ENCODE results near the gene TWF1. TPM values are rescaled to one million over a fixed set of nuclear protein-coding genes. Genes with fewer than 3 reads are reported as not detected.
"Not testable (repeated sequence)": the region's sequence is repeated elsewhere in the genome, so short reads cannot be mapped to it uniquely, and the experiment has no call there.

TWF1 gene
- total RNA-seq, 5 donors from 2014 or later (not counting 1 experiment from before 2014, with no cell fraction given), result 23.4 to 53.3 (median 29.4) TPM

DNA sequence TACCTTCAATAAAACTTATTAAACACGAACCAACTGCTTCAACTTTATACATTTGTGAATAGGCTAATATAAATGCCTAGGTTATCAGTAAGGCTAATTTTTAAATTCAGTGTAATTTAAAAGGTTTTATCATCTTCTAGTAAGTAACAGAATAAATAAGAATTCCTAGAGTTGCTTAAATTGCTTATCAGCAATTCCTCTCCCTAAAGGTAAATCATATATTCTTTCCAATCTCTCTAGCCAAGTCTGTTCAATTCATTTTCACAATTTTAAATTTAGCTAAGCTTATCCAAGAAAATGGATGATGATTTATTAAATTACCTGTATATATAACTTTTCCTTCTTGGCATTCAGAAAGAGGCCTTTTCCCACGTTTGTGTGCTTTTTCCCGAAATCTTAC is 52.1 kb downstream of the TWF1 start:
- CTCF ChIA-PET, result no interaction called here
- peaks cover 51% of the 10 kb centered on the region for H3K36me3 Mint-ChIP-seq
- Histone ChIP-seq H3K27ac (ENCODE audit: low read length) (no peak overlapping the region), H3K4me3 (ENCODE audit: control insufficient read depth in 1 of 2, extremely low read depth in 1 of 2, low read length in 1 of 2) (no peak overlapping the region), H3K9me3 (peaks cover 11% of the 10 kb centered on the region), H3K36me3 (ENCODE audit: control insufficient read depth in 2 of 2, extremely low read depth in 1 of 2, insufficient read depth in 1 of 2, low read length in 1 of 2) (peaks cover 0 to 4% of the 10 kb centered on the region in 2 donors), H3K4me1 (ENCODE audit: control insufficient read depth in 1 of 2, extremely low read depth in 1 of 2, insufficient read depth in 2 of 2, low read length in 2 of 2) (peaks cover 9 to 10% of the 10 kb centered on the region in 2 experiments), H3K27me3 (replicated peaks in 1 of 2; ENCODE audit: control insufficient read depth in 2 of 2, extremely low read depth in 1 of 2, insufficient read depth in 2 of 2, low read length in 1 of 2) (no peaks in the 10 kb centered on the region)
- POLR2A ChIA-PET, result no interaction called here
- 100% methylated on average over 2 of the region's 3 CpGs for WGBS (ENCODE audit: insufficient coverage)
- no peak for ATAC-seq (replicated peaks in 1 of 4)
- no peaks in the 10 kb centered on the region for H3K27me3 Mint-ChIP-seq
- H3K9me3 Mint-ChIP-seq, result peaks cover 0 to 5% (median 0%) of the 10 kb centered on the region in 3 donors
- peaks cover 62 to 69% (median 65%) of the 10 kb centered on the region in 3 donors for H3K4me1 Mint-ChIP-seq
- DNase-seq, result no peak
- H3K4me3 Mint-ChIP-seq, result no peak overlapping the region
- H3K27ac Mint-ChIP-seq, result no peak overlapping the region

- CTCF ChIA-PET; DNase-seq; H3K27ac Mint-ChIP-seq; H3K27me3 ChIP-seq (replicated peaks in 1 of 2; ENCODE audit: control insufficient read depth in 2 of 2, extremely low read depth in 1 of 2, insufficient read depth in 2 of 2, low read length in 1 of 2); H3K9me3 Mint-ChIP-seq; H3K4me1 ChIP-seq (ENCODE audit: control insufficient read depth in 1 of 2, extremely low read depth in 1 of 2, insufficient read depth in 2 of 2, low read length in 2 of 2); H3K27me3 Mint-ChIP-seq; H3K4me3 ChIP-seq (ENCODE audit: control insufficient read depth in 1 of 2, extremely low read depth in 1 of 2, low read length in 1 of 2); POLR2A ChIA-PET; H3K27ac ChIP-seq (ENCODE audit: low read length); H3K36me3 ChIP-seq (ENCODE audit: control insufficient read depth in 2 of 2, extremely low read depth in 1 of 2, insufficient read depth in 1 of 2, low read length in 1 of 2); ATAC-seq (replicated peaks in 1 of 4); H3K4me3 Mint-ChIP-seq: not testable (repeated sequence)
- no CpG with 5 or more reads among the region's 6 CpGs for WGBS (ENCODE audit: insufficient coverage)
- Mint-ChIP-seq H3K36me3 (peaks cover 54% of the 10 kb centered on the region), H3K4me1 (peaks cover 40 to 47% (median 46%) of the 10 kb centered on the region in 3 donors)
- H3K9me3 ChIP-seq, result peaks cover 11% of the 10 kb centered on the region
Observed at GRCh38 chr12:43751360-43751759, 54.8 kb downstream of the TWF1 start.

DNA sequence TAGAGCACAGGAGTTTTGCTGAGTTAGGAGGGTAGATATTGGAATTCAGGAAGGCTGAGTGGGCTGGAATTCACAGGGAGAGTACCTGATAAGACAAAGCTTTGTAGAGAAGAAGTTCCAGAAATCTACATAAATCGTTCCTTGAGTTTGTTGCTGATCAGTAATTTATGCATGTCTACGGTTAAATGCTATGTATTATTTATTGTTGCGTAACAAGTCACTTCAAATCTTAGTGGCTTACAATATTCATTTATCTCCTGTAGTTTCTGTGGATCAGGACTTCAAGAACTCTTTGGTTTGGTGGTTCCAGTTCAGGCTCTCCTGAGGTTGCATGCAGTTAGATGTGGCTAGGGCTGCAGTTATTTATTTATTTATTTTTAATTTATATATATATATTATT is 55.3 kb downstream of the TWF1 start:
- no peak overlapping the region for H3K27ac ChIP-seq (ENCODE audit: low read length)
- DNase-seq (no peak), ATAC-seq (replicated peaks in 1 of 4) (no peak)
- Mint-ChIP-seq H3K4me3 (no peak overlapping the region), H3K9me3 (peaks cover 0 to 5% (median 0%) of the 10 kb centered on the region in 3 donors), H3K36me3 (peaks cover 53% of the 10 kb centered on the region), H3K27me3 (no peaks in the 10 kb centered on the region), H3K27ac (peak overlapping the region in 1 of 2 donors; percentile 2), H3K4me1 (peaks cover 35 to 42% (median 41%) of the 10 kb centered on the region in 3 donors)
- H3K27me3 ChIP-seq (replicated peaks in 1 of 2; ENCODE audit: control insufficient read depth in 2 of 2, extremely low read depth in 1 of 2, insufficient read depth in 2 of 2, low read length in 1 of 2), result no peaks in the 10 kb centered on the region
- H3K4me3 ChIP-seq (ENCODE audit: control insufficient read depth in 1 of 2, extremely low read depth in 1 of 2, low read length in 1 of 2), result no peak overlapping the region
- peaks cover 0 to 2% of the 10 kb centered on the region in 2 experiments for H3K4me1 ChIP-seq (ENCODE audit: control insufficient read depth in 1 of 2, extremely low read depth in 1 of 2, insufficient read depth in 2 of 2, low read length in 2 of 2)
- WGBS (ENCODE audit: insufficient coverage), result no CpG with 5 or more reads among the region's 3 CpGs
- POLR2A ChIA-PET, result no interaction called here
- CTCF ChIA-PET, result no interaction called here
- peaks cover 0 to 4% of the 10 kb centered on the region in 2 donors for H3K36me3 ChIP-seq (ENCODE audit: control insufficient read depth in 2 of 2, extremely low read depth in 1 of 2, insufficient read depth in 1 of 2, low read length in 1 of 2)
- H3K9me3 ChIP-seq, result peaks cover 10% of the 10 kb centered on the region

DNA sequence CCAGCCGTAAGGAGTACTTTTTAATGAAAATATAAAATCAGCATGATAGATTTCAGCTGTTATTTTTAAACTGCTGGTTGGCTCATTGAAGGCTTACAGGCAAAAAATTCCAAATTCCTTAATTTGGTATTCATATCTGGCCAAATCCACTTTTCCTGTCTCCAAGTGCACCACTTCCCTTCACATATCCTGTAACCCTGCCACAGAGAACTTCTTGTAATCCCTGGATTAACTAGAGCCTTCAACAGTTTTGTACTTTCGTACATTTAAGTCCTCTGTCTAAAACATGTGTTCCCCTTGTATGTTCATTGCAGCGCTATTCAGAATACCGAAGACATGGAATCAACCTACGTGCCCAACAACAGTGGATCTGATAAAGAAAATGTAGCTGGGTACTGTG is 57.1 kb downstream of the TWF1 start:
- POLR2A ChIA-PET, result no interaction called here
- Histone ChIP-seq H3K36me3 (ENCODE audit: control insufficient read depth in 2 of 2, extremely low read depth in 1 of 2, insufficient read depth in 1 of 2, low read length in 1 of 2) (peaks cover 4 to 15% of the 10 kb centered on the region in 2 donors), H3K9me3 (peaks cover 6% of the 10 kb centered on the region), H3K4me3 (ENCODE audit: control insufficient read depth in 1 of 2, extremely low read depth in 1 of 2, low read length in 1 of 2) (no peak overlapping the region), H3K4me1 (ENCODE audit: control insufficient read depth in 1 of 2, extremely low read depth in 1 of 2, insufficient read depth in 2 of 2, low read length in 2 of 2) (peaks cover 0 to 2% of the 10 kb centered on the region in 2 experiments), H3K27me3 (replicated peaks in 1 of 2; ENCODE audit: control insufficient read depth in 2 of 2, extremely low read depth in 1 of 2, insufficient read depth in 2 of 2, low read length in 1 of 2) (no peaks in the 10 kb centered on the region), H3K27ac (ENCODE audit: low read length) (no peak overlapping the region)
- Mint-ChIP-seq H3K4me3 (no peak overlapping the region), H3K27ac (no peak overlapping the region), H3K9me3 (peaks cover 0 to 5% (median 0%) of the 10 kb centered on the region in 3 donors), H3K4me1 (peaks cover 19 to 24% (median 24%) of the 10 kb centered on the region in 3 donors), H3K36me3 (peaks cover 56% of the 10 kb centered on the region), H3K27me3 (no peaks in the 10 kb centered on the region)
- CTCF ChIA-PET, result interaction anchor here in 1 of 2 donors (1.1 kb wide), 1 partner anchor 9 kb away, joined by 5 read pairs; no protein-coding TSS in a partner anchor
- WGBS (ENCODE audit: insufficient coverage), result 100% methylated on average over 4 of the region's 5 CpGs
- ATAC-seq (replicated peaks in 1 of 4) (no peak), DNase-seq (no peak)

- Mint-ChIP-seq H3K9me3 (no peaks in the 10 kb centered on the region), H3K4me1 (peaks cover 0 to 6% (median 2%) of the 10 kb centered on the region in 3 donors), H3K4me3 (no peak overlapping the region), H3K27me3 (no peaks in the 10 kb centered on the region), H3K27ac (no peak overlapping the region), H3K36me3 (peaks cover 46% of the 10 kb centered on the region)
- ATAC-seq (replicated peaks in 1 of 4) (no peak), DNase-seq (no peak)
- H3K4me1 ChIP-seq (ENCODE audit: control insufficient read depth in 1 of 2, extremely low read depth in 1 of 2, insufficient read depth in 2 of 2, low read length in 2 of 2), result no peaks in the 10 kb centered on the region
- no peaks in the 10 kb centered on the region for H3K9me3 ChIP-seq
- POLR2A ChIA-PET, result no interaction called here
- CTCF ChIA-PET, result no interaction called here
- H3K27ac ChIP-seq (ENCODE audit: low read length), result no peak overlapping the region
- peaks cover 4 to 35% of the 10 kb centered on the region in 2 donors for H3K36me3 ChIP-seq (ENCODE audit: control insufficient read depth in 2 of 2, extremely low read depth in 1 of 2, insufficient read depth in 1 of 2, low read length in 1 of 2)
- no peaks in the 10 kb centered on the region for H3K27me3 ChIP-seq (replicated peaks in 1 of 2; ENCODE audit: control insufficient read depth in 2 of 2, extremely low read depth in 1 of 2, insufficient read depth in 2 of 2, low read length in 1 of 2)
- no peak overlapping the region for H3K4me3 ChIP-seq (ENCODE audit: control insufficient read depth in 1 of 2, extremely low read depth in 1 of 2, low read length in 1 of 2)
Observed at GRCh38 chr12:43744826-43745225, 61.3 kb downstream of the TWF1 start.

Other genes with a start within 250 kb of the TWF1 start
- gene PUS7L, start 47.5 kb downstream of the TWF1 start, total RNA-seq, result 10 to 100 TPM; 17.5 to 24.9 (median 19.2) TPM
- gene IRAK4, start 47.4 kb downstream of the TWF1 start, total RNA-seq, result 10 to 100 TPM; 48.7 to 55.8 (median 49.8) TPM
- gene TMEM117, start 29.8 kb upstream of the TWF1 start, total RNA-seq, result 1 to 10 TPM; 3.3 to 4.4 (median 3.9) TPM

Data from T-cell (primary cell).